ENCODE measurements around the gene PLCB4. TPM values are rescaled to one million over a fixed set of nuclear protein-coding genes. Genes with fewer than 3 reads are reported as not detected.

PLCB4 gene
- polyA plus RNA-seq, 3 donors, result not detected

GRCh38 chr20:9332791-9333479 is 264.0 kb downstream of the PLCB4 start:
- no peak overlapping the region for H3K27ac ChIP-seq (ENCODE audit: low read depth in 1 of 2, low read length in 2 of 2)
- H3K9me3 ChIP-seq (replicated peaks in 1 of 2; ENCODE audit: control insufficient read depth in 1 of 2, insufficient read depth in 1 of 2, low read length in 2 of 2), result no peaks in the 10 kb centered on the region
- no peak overlapping the region for H3K4me3 ChIP-seq (replicated peaks in 1 of 3; ENCODE audit: low read depth in 2 of 3, low read length in 3 of 3)
- H3K36me3 ChIP-seq (replicated peaks in 1 of 2; ENCODE audit: control insufficient read depth in 1 of 2, insufficient read depth in 2 of 2, low read length in 2 of 2), result no peaks in the 10 kb centered on the region
- no peak overlapping the region for H3K4me2 ChIP-seq (replicated peaks; ENCODE audit: extremely low read depth, low read length, poor library complexity, severe bottlenecking)
- no peaks in the 10 kb centered on the region for H4K20me1 ChIP-seq (ENCODE audit: insufficient read depth, low read length)
- 48% methylated on average over 3 of the region's 3 CpGs for WGBS (ENCODE audit: insufficient coverage)
- H3K4me3 Mint-ChIP-seq, result no peak overlapping the region
- DNase-seq, result no peak
- no peak overlapping the region for H2AFZ ChIP-seq (ENCODE audit: insufficient read depth, low read depth, low read length, poor library complexity, severe bottlenecking)
- no peak overlapping the region for H3K27ac Mint-ChIP-seq
- H3K9me3 Mint-ChIP-seq, result no peaks in the 10 kb centered on the region
- TF ChIP-seq, protein P1, sequence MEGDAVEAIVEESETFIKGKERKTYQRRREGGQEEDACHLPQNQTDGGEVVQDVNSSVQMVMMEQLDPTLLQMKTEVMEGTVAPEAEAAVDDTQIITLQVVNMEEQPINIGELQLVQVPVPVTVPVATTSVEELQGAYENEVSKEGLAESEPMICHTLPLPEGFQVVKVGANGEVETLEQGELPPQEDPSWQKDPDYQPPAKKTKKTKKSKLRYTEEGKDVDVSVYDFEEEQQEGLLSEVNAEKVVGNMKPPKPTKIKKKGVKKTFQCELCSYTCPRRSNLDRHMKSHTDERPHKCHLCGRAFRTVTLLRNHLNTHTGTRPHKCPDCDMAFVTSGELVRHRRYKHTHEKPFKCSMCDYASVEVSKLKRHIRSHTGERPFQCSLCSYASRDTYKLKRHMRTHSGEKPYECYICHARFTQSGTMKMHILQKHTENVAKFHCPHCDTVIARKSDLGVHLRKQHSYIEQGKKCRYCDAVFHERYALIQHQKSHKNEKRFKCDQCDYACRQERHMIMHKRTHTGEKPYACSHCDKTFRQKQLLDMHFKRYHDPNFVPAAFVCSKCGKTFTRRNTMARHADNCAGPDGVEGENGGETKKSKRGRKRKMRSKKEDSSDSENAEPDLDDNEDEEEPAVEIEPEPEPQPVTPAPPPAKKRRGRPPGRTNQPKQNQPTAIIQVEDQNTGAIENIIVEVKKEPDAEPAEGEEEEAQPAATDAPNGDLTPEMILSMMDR (IDR thresholded peaks at IDR 0.05), result no peak
- intact Hi-C loops (cut with micrococcal nuclease), result no loop called here
- no peaks in the 10 kb centered on the region for H3K4me1 ChIP-seq (ENCODE audit: control insufficient read depth in 1 of 2, insufficient read depth in 2 of 2, low read length in 2 of 2)
- no peaks in the 10 kb centered on the region for H3K27me3 ChIP-seq (ENCODE audit: control insufficient read depth in 2 of 2, insufficient read depth in 2 of 2, low read length in 2 of 2)
- no peaks in the 10 kb centered on the region for H3K36me3 Mint-ChIP-seq
- peaks cover 0 to 3% (median 0%) of the 10 kb centered on the region in 3 donors for H3K27me3 Mint-ChIP-seq (ENCODE audit: low read depth in 3 of 3)
- H3K4me1 Mint-ChIP-seq, result no peaks in the 10 kb centered on the region
- H3K9ac ChIP-seq (ENCODE audit: insufficient read depth, low read length, poor library complexity, severe bottlenecking), result no peak overlapping the region
- no peaks in the 10 kb centered on the region for H3K79me2 ChIP-seq (ENCODE audit: insufficient read depth, low read length)

DNA sequence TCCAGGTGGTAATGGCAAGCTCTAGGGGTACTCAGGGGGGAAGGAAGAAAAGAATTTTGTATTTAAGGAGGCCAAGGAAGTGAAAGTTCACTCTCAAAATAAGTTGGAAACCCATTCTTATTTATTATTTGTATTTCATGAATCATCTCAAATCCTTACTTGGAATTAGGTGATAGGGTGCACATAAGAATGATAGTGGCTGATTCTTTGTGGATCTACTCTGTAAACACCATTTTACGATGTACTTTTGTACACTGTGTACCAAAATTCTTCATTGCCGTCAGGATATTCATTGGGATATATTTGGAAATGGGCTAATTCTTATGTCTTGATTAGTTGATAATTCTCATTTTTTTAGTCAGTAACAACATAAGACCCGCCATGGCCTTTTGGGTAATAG is 266.0 kb downstream of the PLCB4 start:
- DNase-seq, result no peak
- no peaks in the 10 kb centered on the region for H3K27me3 Mint-ChIP-seq (ENCODE audit: low read depth in 3 of 3)
- Histone ChIP-seq H3K4me2 (replicated peaks; ENCODE audit: extremely low read depth, low read length, poor library complexity, severe bottlenecking) (no peak overlapping the region), H3K4me3 (replicated peaks in 1 of 3; ENCODE audit: low read depth in 2 of 3, low read length in 3 of 3) (no peak overlapping the region), H3K9ac (ENCODE audit: insufficient read depth, low read length, poor library complexity, severe bottlenecking) (no peak overlapping the region), H3K79me2 (ENCODE audit: insufficient read depth, low read length) (no peaks in the 10 kb centered on the region), H2AFZ (ENCODE audit: insufficient read depth, low read depth, low read length, poor library complexity, severe bottlenecking) (no peak overlapping the region), H3K4me1 (ENCODE audit: control insufficient read depth in 1 of 2, insufficient read depth in 2 of 2, low read length in 2 of 2) (no peaks in the 10 kb centered on the region), H3K36me3 (replicated peaks in 1 of 2; ENCODE audit: control insufficient read depth in 1 of 2, insufficient read depth in 2 of 2, low read length in 2 of 2) (no peaks in the 10 kb centered on the region), H3K27me3 (ENCODE audit: control insufficient read depth in 2 of 2, insufficient read depth in 2 of 2, low read length in 2 of 2) (no peaks in the 10 kb centered on the region), H4K20me1 (ENCODE audit: insufficient read depth, low read length) (no peaks in the 10 kb centered on the region), H3K27ac (ENCODE audit: low read depth in 1 of 2, low read length in 2 of 2) (no peak overlapping the region), H3K9me3 (replicated peaks in 1 of 2; ENCODE audit: control insufficient read depth in 1 of 2, insufficient read depth in 1 of 2, low read length in 2 of 2) (no peaks in the 10 kb centered on the region)
- H3K36me3 Mint-ChIP-seq, result no peaks in the 10 kb centered on the region
- WGBS (ENCODE audit: insufficient coverage), result 100% methylated on average over 1 of the region's 3 CpGs
- TF ChIP-seq, protein P1 (IDR thresholded peaks at IDR 0.05), result no peak
- H3K4me3 Mint-ChIP-seq, result no peak overlapping the region
- no peaks in the 10 kb centered on the region for H3K4me1 Mint-ChIP-seq
- H3K27ac Mint-ChIP-seq, result no peak overlapping the region
- no peaks in the 10 kb centered on the region for H3K9me3 Mint-ChIP-seq
- intact Hi-C loops (cut with micrococcal nuclease), result no loop called here

Data from CD14-positive monocyte (primary cell).